HT-29 (cell line): ENCODE results near the gene GPATCH2L. TPM values are rescaled to one million over a fixed set of nuclear protein-coding genes. Genes with fewer than 3 reads are reported as not detected.

Experiments used
- DNase-seq: peaks from one replicate; pipeline ENCODE4 v3.0.0-alpha.2; 2015; ENCODE audit warnings: low spot score
- total RNA-seq: library from RNA; depleted of rRNA; stranded (reverse); fragments of >200 nt; shearing (Covaris generic); gene quantifications from 2 replicates; pipeline ENCODE4 v1.2.3, GENCODE V29; 2014; rRNA removed

Gene GPATCH2L
- total RNA-seq, 1 experiment from 2014 or later: 19.2 TPM

GRCh38 chr14:76256545-76256944 is 104.8 kb downstream of the GPATCH2L start:
- DNase-seq: no peak

DNA sequence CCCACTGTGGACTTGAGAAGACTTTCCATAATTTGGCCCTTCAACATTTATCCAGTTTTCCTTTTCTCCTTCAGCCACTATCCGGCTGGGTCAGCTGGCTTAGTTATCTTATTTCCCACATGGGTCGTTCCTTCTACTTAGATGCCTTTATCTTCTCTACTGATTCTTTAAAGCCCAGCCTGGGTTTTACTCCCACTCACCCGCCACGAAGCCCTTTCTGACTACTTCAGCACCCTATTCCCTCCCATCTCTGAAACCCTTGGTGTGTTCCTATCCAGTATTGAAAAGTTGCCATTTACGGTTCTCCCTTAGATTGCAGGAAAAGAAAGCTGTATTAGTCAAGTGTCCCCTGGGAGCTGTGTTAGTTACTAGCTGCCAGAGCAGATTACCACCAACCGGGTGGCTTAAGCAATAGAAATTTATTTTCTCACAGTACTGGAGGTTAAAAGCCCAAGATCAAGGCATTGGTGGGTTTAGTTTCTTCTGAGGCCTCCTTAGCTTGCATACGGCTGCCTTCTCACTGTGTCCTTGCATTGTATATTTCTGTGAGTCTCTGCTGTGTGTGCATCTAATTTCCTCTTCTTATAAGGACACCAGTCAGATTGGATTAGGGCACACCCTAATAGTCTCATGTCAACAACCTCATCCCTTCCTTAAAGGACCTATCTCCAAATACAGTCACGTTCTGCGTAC is 105.5 kb downstream of the GPATCH2L start:
- no peak for DNase-seq

DNA sequence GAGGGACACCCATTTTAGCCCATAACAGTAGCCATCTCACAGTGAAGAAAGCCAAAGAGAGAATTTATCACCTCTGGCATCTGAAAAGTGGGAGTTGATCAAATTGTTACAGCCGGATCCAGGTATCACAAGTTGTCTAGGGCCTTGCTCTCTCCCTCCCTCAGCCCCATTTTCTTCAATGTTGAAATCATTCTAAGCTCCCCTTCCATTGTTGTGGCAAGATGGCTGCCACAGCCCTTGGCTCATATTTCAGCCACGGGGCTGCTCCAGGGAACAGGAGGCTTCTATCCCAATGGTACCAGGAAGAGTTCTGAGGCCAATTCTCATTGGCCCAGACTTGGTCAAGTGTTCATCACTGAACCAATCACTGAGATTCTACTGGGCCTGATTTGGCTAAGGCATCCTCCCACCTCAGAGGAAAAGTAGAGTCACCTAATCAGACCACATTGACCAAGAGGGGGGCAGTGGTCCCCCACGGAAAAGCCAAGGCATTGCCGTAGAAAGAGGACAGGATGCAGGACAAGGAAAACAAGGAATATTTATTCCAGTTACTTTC is 106.2 kb downstream of the GPATCH2L start:
- no peak for DNase-seq

DNA sequence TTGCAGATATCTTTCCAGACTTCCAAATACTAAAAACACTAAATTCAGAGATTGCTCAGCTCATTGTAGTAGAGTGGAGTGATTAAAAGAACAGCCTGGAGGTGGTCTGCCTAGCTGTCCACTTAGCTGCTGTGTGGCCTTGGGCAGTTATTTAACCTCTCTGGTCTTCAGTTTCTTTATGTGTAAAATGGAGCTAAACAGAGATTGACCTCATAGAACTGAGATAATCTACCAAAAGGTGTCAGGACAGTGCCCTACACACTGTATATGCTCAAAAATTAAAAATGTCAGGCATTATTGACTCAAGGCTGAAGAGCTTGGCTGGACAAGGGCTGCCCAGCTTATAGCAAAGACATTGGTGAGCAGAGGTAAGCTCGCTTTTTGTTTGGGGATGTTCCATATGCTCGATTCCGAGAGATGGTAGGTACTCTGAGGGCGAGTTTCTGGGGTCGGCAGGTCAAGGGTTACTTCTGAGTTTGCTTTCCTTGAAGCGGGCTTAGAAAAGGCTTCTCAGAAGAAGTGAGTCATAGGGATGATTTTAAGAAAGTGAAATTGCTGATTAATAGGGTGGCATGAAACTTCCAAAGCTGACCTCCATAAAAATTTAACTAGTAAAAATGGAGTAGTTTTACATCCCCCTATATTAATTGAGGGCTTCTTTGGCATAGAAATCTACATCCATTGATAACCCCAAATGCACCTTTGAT is 107.5 kb downstream of the GPATCH2L start:
- no peak for DNase-seq

DNA sequence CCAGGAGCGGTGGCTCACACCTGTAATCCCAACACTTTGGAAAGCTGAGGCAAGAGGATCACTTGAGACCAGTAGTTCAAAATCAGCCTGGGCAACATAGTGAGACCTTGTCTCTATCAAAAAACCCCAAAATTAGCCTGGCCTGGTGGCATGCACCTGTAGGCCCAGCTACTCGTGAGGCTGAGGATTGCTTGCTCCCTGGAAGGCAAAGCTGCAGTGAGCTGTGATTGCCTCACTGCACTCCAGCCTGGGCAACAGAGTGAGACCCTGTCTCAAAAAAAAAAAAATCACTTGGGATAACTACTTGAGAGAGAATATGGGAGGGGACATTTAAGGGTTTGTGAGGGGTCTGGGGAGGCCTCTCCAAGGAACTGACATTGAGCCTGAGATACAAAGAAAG is 109.0 kb downstream of the GPATCH2L start:
- no peak for DNase-seq

GRCh38 chr14:76261371-76261811 is 109.7 kb downstream of the GPATCH2L start:
- no peak for DNase-seq

DNA sequence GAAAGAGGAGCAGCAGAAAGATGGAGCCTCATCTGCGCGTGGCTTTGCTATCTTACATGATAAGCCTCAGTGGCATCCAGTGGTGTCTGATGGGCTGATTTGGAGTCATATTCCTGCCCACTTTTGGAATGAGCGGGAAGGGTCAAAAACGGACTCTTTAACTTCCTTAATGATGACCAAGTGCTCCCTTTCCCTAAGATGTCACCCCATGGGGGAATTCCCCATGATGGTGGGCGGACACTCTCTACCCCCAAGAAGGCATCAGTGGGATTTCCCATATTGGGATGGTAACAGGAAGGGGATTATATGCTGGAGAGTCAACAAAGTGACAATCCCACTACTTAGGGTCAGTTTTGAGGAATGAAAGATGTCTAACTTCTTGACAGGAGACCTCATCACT is 110.9 kb downstream of the GPATCH2L start:
- no peak for DNase-seq

Other genes starting within 250 kb of the GPATCH2L start
- gene TGFB3, start 169.9 kb upstream of the GPATCH2L start, total RNA-seq: 0.65 and 2.9 TPM in 2 replicates
- 24.7 and 25.0 TPM in 2 replicates for gene IFT43, start 166.2 kb upstream of the GPATCH2L start, total RNA-seq
- not detected in 2 replicates for gene ESRRB, start 224.2 kb downstream of the GPATCH2L start, total RNA-seq